ENCODE data around the gene GPX3.

The GPX3 gene

GRCh38 chr5:151065609-151066008 is 45.2 kb downstream of the GPX3 start:
- Histone ChIP-seq H3K4me3 (ENCODE audit: insufficient read depth, low read depth, low read length) (no peak overlapping the region), H3K4me1 (ENCODE audit: control insufficient read depth, insufficient read depth, low read length) (peaks cover 4% of the 10 kb centered on the region), H3K27me3 (ENCODE audit: control insufficient read depth, insufficient read depth, low read length, poor library complexity, severe bottlenecking) (no peaks in the 10 kb centered on the region), H3K27ac (ENCODE audit: insufficient read depth, low read depth, low read length, poor library complexity, severe bottlenecking) (no peak overlapping the region), H3K9me3 (ENCODE audit: control insufficient read depth, low read length) (no peaks in the 10 kb centered on the region), H3K36me3 (ENCODE audit: control insufficient read depth, insufficient read depth, low read length) (no peaks in the 10 kb centered on the region)
- WGBS, 2 experiments = 91 to 100% methylated on average over 1 of the region's 1 CpG

- no peaks in the 10 kb centered on the region for H3K36me3 ChIP-seq (ENCODE audit: control insufficient read depth, insufficient read depth, low read length)
- 85 to 88% methylated on average over 6 of the region's 6 CpGs for WGBS, 2 experiments
- H3K27ac ChIP-seq (ENCODE audit: insufficient read depth, low read depth, low read length, poor library complexity, severe bottlenecking) = no peak overlapping the region
- no peaks in the 10 kb centered on the region for H3K9me3 ChIP-seq (ENCODE audit: control insufficient read depth, low read length)
- H3K4me1 ChIP-seq (ENCODE audit: control insufficient read depth, insufficient read depth, low read length) = peaks cover 4% of the 10 kb centered on the region
- no peak overlapping the region for H3K4me3 ChIP-seq (ENCODE audit: insufficient read depth, low read depth, low read length)
- no peaks in the 10 kb centered on the region for H3K27me3 ChIP-seq (ENCODE audit: control insufficient read depth, insufficient read depth, low read length, poor library complexity, severe bottlenecking)
Observed at GRCh38 chr5:151066920-151067319, 46.5 kb downstream of the GPX3 start.

- Histone ChIP-seq H3K4me3 (ENCODE audit: insufficient read depth, low read depth, low read length) (no peak overlapping the region), H3K4me1 (ENCODE audit: control insufficient read depth, insufficient read depth, low read length) (peaks cover 4% of the 10 kb centered on the region), H3K36me3 (ENCODE audit: control insufficient read depth, insufficient read depth, low read length) (no peaks in the 10 kb centered on the region), H3K27ac (ENCODE audit: insufficient read depth, low read depth, low read length, poor library complexity, severe bottlenecking) (no peak overlapping the region), H3K27me3 (ENCODE audit: control insufficient read depth, insufficient read depth, low read length, poor library complexity, severe bottlenecking) (no peaks in the 10 kb centered on the region), H3K9me3 (ENCODE audit: control insufficient read depth, low read length) (no peaks in the 10 kb centered on the region)
- 90 to 91% methylated on average over 14 of the region's 14 CpGs for WGBS, 2 experiments
Observed at GRCh38 chr5:151067632-151068432, 47.4 kb downstream of the GPX3 start.

- no peaks in the 10 kb centered on the region for H3K9me3 ChIP-seq (ENCODE audit: control insufficient read depth, low read length)
- WGBS, 2 experiments = 89% methylated on average over 12 of the region's 12 CpGs
- H3K36me3 ChIP-seq (ENCODE audit: control insufficient read depth, insufficient read depth, low read length) = no peaks in the 10 kb centered on the region
- H3K4me1 ChIP-seq (ENCODE audit: control insufficient read depth, insufficient read depth, low read length) = peaks cover 4% of the 10 kb centered on the region
- H3K27ac ChIP-seq (ENCODE audit: insufficient read depth, low read depth, low read length, poor library complexity, severe bottlenecking) = no peak overlapping the region
- no peak overlapping the region for H3K4me3 ChIP-seq (ENCODE audit: insufficient read depth, low read depth, low read length)
- no peaks in the 10 kb centered on the region for H3K27me3 ChIP-seq (ENCODE audit: control insufficient read depth, insufficient read depth, low read length, poor library complexity, severe bottlenecking)
Observed at GRCh38 chr5:151068433-151069197, 48.2 kb downstream of the GPX3 start.

- no peaks in the 10 kb centered on the region for H3K36me3 ChIP-seq (ENCODE audit: control insufficient read depth, insufficient read depth, low read length)
- H3K9me3 ChIP-seq (ENCODE audit: control insufficient read depth, low read length) = no peaks in the 10 kb centered on the region
- H3K4me3 ChIP-seq (ENCODE audit: insufficient read depth, low read depth, low read length) = no peak overlapping the region
- no peak overlapping the region for H3K27ac ChIP-seq (ENCODE audit: insufficient read depth, low read depth, low read length, poor library complexity, severe bottlenecking)
- no peaks in the 10 kb centered on the region for H3K27me3 ChIP-seq (ENCODE audit: control insufficient read depth, insufficient read depth, low read length, poor library complexity, severe bottlenecking)
- peaks cover 4% of the 10 kb centered on the region for H3K4me1 ChIP-seq (ENCODE audit: control insufficient read depth, insufficient read depth, low read length)
- 97 to 98% methylated on average over 2 of the region's 2 CpGs for WGBS, 2 experiments
Observed at GRCh38 chr5:151070449-151070848, 50.1 kb downstream of the GPX3 start.

GRCh38 chr5:151071021-151071420 is 50.6 kb downstream of the GPX3 start:
- Histone ChIP-seq H3K27me3 (ENCODE audit: control insufficient read depth, insufficient read depth, low read length, poor library complexity, severe bottlenecking) (no peaks in the 10 kb centered on the region), H3K4me3 (ENCODE audit: insufficient read depth, low read depth, low read length) (no peak overlapping the region), H3K9me3 (ENCODE audit: control insufficient read depth, low read length) (no peaks in the 10 kb centered on the region), H3K36me3 (ENCODE audit: control insufficient read depth, insufficient read depth, low read length) (no peaks in the 10 kb centered on the region), H3K4me1 (ENCODE audit: control insufficient read depth, insufficient read depth, low read length) (peaks cover 4% of the 10 kb centered on the region), H3K27ac (ENCODE audit: insufficient read depth, low read depth, low read length, poor library complexity, severe bottlenecking) (no peak overlapping the region)
- WGBS, 2 experiments = 91 to 92% methylated on average over 3 to 4 of the region's 4 CpGs

- Histone ChIP-seq H3K27ac (ENCODE audit: insufficient read depth, low read depth, low read length, poor library complexity, severe bottlenecking) (no peak overlapping the region), H3K27me3 (ENCODE audit: control insufficient read depth, insufficient read depth, low read length, poor library complexity, severe bottlenecking) (no peaks in the 10 kb centered on the region), H3K4me3 (ENCODE audit: insufficient read depth, low read depth, low read length) (no peak overlapping the region), H3K4me1 (ENCODE audit: control insufficient read depth, insufficient read depth, low read length) (peaks cover 4% of the 10 kb centered on the region), H3K9me3 (ENCODE audit: control insufficient read depth, low read length) (no peaks in the 10 kb centered on the region), H3K36me3 (ENCODE audit: control insufficient read depth, insufficient read depth, low read length) (no peaks in the 10 kb centered on the region)
- WGBS, 2 experiments = 91 to 95% methylated on average over 10 of the region's 10 CpGs
Observed at GRCh38 chr5:151071848-151072629, 51.6 kb downstream of the GPX3 start.

- 90 to 93% methylated on average over 5 of the region's 5 CpGs for WGBS, 2 experiments
- H3K27ac ChIP-seq (ENCODE audit: insufficient read depth, low read depth, low read length, poor library complexity, severe bottlenecking) = no peak overlapping the region
- H3K4me3 ChIP-seq (ENCODE audit: insufficient read depth, low read depth, low read length) = no peak overlapping the region
- no peaks in the 10 kb centered on the region for H3K36me3 ChIP-seq (ENCODE audit: control insufficient read depth, insufficient read depth, low read length)
- peaks cover 4% of the 10 kb centered on the region for H3K4me1 ChIP-seq (ENCODE audit: control insufficient read depth, insufficient read depth, low read length)
- no peaks in the 10 kb centered on the region for H3K9me3 ChIP-seq (ENCODE audit: control insufficient read depth, low read length)
- no peaks in the 10 kb centered on the region for H3K27me3 ChIP-seq (ENCODE audit: control insufficient read depth, insufficient read depth, low read length, poor library complexity, severe bottlenecking)
Observed at GRCh38 chr5:151072630-151073025, 52.2 kb downstream of the GPX3 start.

- 89 to 94% methylated on average over 2 of the region's 2 CpGs for WGBS, 2 experiments
Observed at GRCh38 chr5:151073280-151073679, 52.9 kb downstream of the GPX3 start.

GRCh38 chr5:151074557-151074956 is 54.2 kb downstream of the GPX3 start:
- no peaks in the 10 kb centered on the region for H3K9me3 ChIP-seq (ENCODE audit: control insufficient read depth, low read length)
- no peaks in the 10 kb centered on the region for H3K36me3 ChIP-seq (ENCODE audit: control insufficient read depth, insufficient read depth, low read length)
- no peak overlapping the region for H3K27ac ChIP-seq (ENCODE audit: insufficient read depth, low read depth, low read length, poor library complexity, severe bottlenecking)
- H3K4me1 ChIP-seq (ENCODE audit: control insufficient read depth, insufficient read depth, low read length) = no peaks in the 10 kb centered on the region
- no peak overlapping the region for H3K4me3 ChIP-seq (ENCODE audit: insufficient read depth, low read depth, low read length)
- H3K27me3 ChIP-seq (ENCODE audit: control insufficient read depth, insufficient read depth, low read length, poor library complexity, severe bottlenecking) = no peaks in the 10 kb centered on the region
- WGBS, 2 experiments = 89 to 91% methylated on average over 2 of the region's 2 CpGs

More at GRCh38 chr5:151073280-151073679, 52.9 kb downstream of the GPX3 start:
- no peak overlapping the region for H3K27ac ChIP-seq (ENCODE audit: insufficient read depth, low read depth, low read length, poor library complexity, severe bottlenecking)
- H3K4me3 ChIP-seq (ENCODE audit: insufficient read depth, low read depth, low read length) = no peak overlapping the region
- peaks cover 4% of the 10 kb centered on the region for H3K4me1 ChIP-seq (ENCODE audit: control insufficient read depth, insufficient read depth, low read length)
- no peaks in the 10 kb centered on the region for H3K27me3 ChIP-seq (ENCODE audit: control insufficient read depth, insufficient read depth, low read length, poor library complexity, severe bottlenecking)
- no peaks in the 10 kb centered on the region for H3K9me3 ChIP-seq (ENCODE audit: control insufficient read depth, low read length)
- H3K36me3 ChIP-seq (ENCODE audit: control insufficient read depth, insufficient read depth, low read length) = no peaks in the 10 kb centered on the region
